CD14-positive monocyte (primary cell): Measurements from ENCODE around the gene CXXC5. TPM values are rescaled to one million over a fixed set of nuclear protein-coding genes. Genes with fewer than 3 reads are reported as not detected.

ENCODE experiments used
- DNase-seq, 3 donors: peaks; one replicate each; pipeline ENCODE4 v3.0.0-alpha.2; 2011 to 2022
- H2AFZ ChIP-seq: 2 replicates; pipeline ENCODE4 v1.6.0; 2012; ENCODE audit warnings: mild to moderate bottlenecking, low read depth, low read length, inconsistent platforms; ENCODE audit not compliant: insufficient read depth, poor library complexity, severe bottlenecking
- H3K27ac ChIP-seq, 2 donors: 1 replicate in 1 of 2; 2 replicates in 1 of 2; pipeline ENCODE4 v1.5.1; 2012 to 2013; ENCODE audit warnings: low read length in 2 of 2, control low read depth in 1 of 2, inconsistent platforms in 1 of 2, low read depth in 1 of 2, mild to moderate bottlenecking in 1 of 2
- H3K27me3 ChIP-seq, 2 donors: one replicate each; pipeline versions ENCODE4 v1.6.0 to v1.6.1; 2011 to 2013; ENCODE audit warnings: low read length in 2 of 2; ENCODE audit not compliant: control insufficient read depth in 2 of 2, insufficient read depth in 2 of 2
- H3K36me3 ChIP-seq, 2 donors: replicated peaks in 1 of 2; 1 replicate in 1 of 2; 2 replicates in 1 of 2; pipeline versions ENCODE4 v1.5.1 to v1.6.1; 2012 to 2013; ENCODE audit warnings: low read length in 2 of 2, control low read depth in 1 of 2, inconsistent platforms in 1 of 2, mild to moderate bottlenecking in 1 of 2; ENCODE audit not compliant: insufficient read depth in 2 of 2, control insufficient read depth in 1 of 2
- H3K4me1 ChIP-seq, 2 donors: 1 replicate in 1 of 2; 2 replicates in 1 of 2; pipeline versions ENCODE4 v1.5.1 to v1.6.1; 2012 to 2013; ENCODE audit warnings: low read length in 2 of 2, control low read depth in 1 of 2, inconsistent platforms in 1 of 2, mild to moderate bottlenecking in 1 of 2, moderate library complexity in 1 of 2; ENCODE audit not compliant: insufficient read depth in 2 of 2, control insufficient read depth in 1 of 2
- H3K4me2 ChIP-seq: replicated peaks from 2 replicates; pipeline ENCODE3; 2012; ENCODE audit warnings: low read length, moderate library complexity, mild to moderate bottlenecking; ENCODE audit not compliant: poor library complexity, severe bottlenecking; ENCODE audit errors: extremely low read depth
- H3K4me3 ChIP-seq, 3 experiments: fragments of 200-600 bp in 1 of 3; sonication (generic) in 1 of 3; replicated peaks in 1 of 3; 1 replicate in 2 of 3; 2 replicates in 1 of 3; pipeline ENCODE4 v1.5.1; 2011 to 2013; ENCODE audit warnings: low read length in 3 of 3, mild to moderate bottlenecking in 3 of 3, control low read depth in 2 of 3, low read depth in 2 of 3, inconsistent platforms in 1 of 3, moderate library complexity in 1 of 3
- H3K79me2 ChIP-seq: 2 replicates; pipeline ENCODE4 v1.6.0; 2012; ENCODE audit warnings: mild to moderate bottlenecking, control low read depth, inconsistent platforms, low read length, moderate library complexity; ENCODE audit not compliant: insufficient read depth
- H3K9ac ChIP-seq: 2 replicates; pipeline ENCODE4 v1.6.0; 2017; ENCODE audit warnings: low read length, mild to moderate bottlenecking; ENCODE audit not compliant: insufficient read depth, poor library complexity, severe bottlenecking
- H3K9me3 ChIP-seq, 2 donors: replicated peaks in 1 of 2; 1 replicate in 1 of 2; 2 replicates in 1 of 2; pipeline versions ENCODE4 v1.5.1 to v1.6.1; 2012 to 2013; ENCODE audit warnings: low read length in 2 of 2, control low read depth in 1 of 2; ENCODE audit not compliant: control insufficient read depth in 1 of 2, insufficient read depth in 1 of 2
- H4K20me1 ChIP-seq: 2 replicates; pipeline ENCODE4 v1.6.0; 2012; ENCODE audit warnings: mild to moderate bottlenecking, low read length, control low read depth, moderate library complexity; ENCODE audit not compliant: insufficient read depth
- H3K27ac Mint-ChIP-seq, 7 donors: one replicate each; pipeline ENCODE4 v1.8.0; 2020; ENCODE audit warnings: mild to moderate bottlenecking in 7 of 7, mixed read lengths in 7 of 7, moderate library complexity in 6 of 7, inconsistent platforms in 2 of 7
- H3K27me3 Mint-ChIP-seq, 3 donors: one replicate each; pipeline ENCODE4 v1.8.0; 2021 to 2022; ENCODE audit warnings: low read depth in 3 of 3, mild to moderate bottlenecking in 3 of 3, mixed read lengths in 3 of 3, moderate library complexity in 3 of 3, inconsistent platforms in 1 of 3
- H3K36me3 Mint-ChIP-seq, 2 donors: one replicate each; pipeline ENCODE4 v1.8.0; 2020; ENCODE audit warnings: mixed read lengths in 2 of 2, inconsistent platforms in 1 of 2, mild to moderate bottlenecking in 1 of 2
- H3K4me1 Mint-ChIP-seq: one replicate; pipeline ENCODE4 v1.8.0; 2020; ENCODE audit warnings: mild to moderate bottlenecking, mixed read lengths
- H3K4me3 Mint-ChIP-seq, 2 donors: one replicate each; pipeline ENCODE4 v1.8.0; 2020; ENCODE audit warnings: mild to moderate bottlenecking in 2 of 2, mixed read lengths in 2 of 2, moderate library complexity in 1 of 2
- H3K9me3 Mint-ChIP-seq, 7 donors: one replicate each; pipeline ENCODE4 v1.8.0; 2020 to 2022; ENCODE audit warnings: mixed read lengths in 7 of 7, mild to moderate bottlenecking in 6 of 7, moderate library complexity in 6 of 7, inconsistent platforms in 2 of 7
- WGBS: methylation state at CpG from one replicate; pipeline ENCODE4 v1.1.5; 2013; ENCODE audit warnings: missing lambda C conversion rate; ENCODE audit not compliant: insufficient coverage; 5-methylcytosine and 5-hydroxymethylcytosine counted together
- intact Hi-C, 2 donors: fragments of 100-400 bp; cut with micrococcal nuclease; formaldehyde crosslinking; loops; one replicate each; pipeline versions ENCODE4 v1.15.0 to v1.15.1; 2023
- polyA plus RNA-seq, 3 donors: library from polyadenylated mRNA; depleted of rRNA in 1 of 3; unstranded in 2 of 3; stranded (reverse) in 1 of 3; fragments of 300-500 nt in 2 of 3; fragments of >200 nt in 1 of 3; fragmentation: Illumina TruSeq in 2 of 3; gene quantifications; 1 replicate in 2 of 3; 2 replicates in 1 of 3; pipeline ENCODE4 v1.2.3, GENCODE V29; 2012 to 2021
- TF ChIP-seq, protein P1 (sequence below): fragments of 200-600 bp; IDR thresholded peaks from one replicate; pipeline ENCODE4 v1.8.0; 2022; ENCODE audit warnings: antibody characterized with exemption, mild to moderate bottlenecking

CXXC5 gene
- polyA plus RNA-seq, 3 donors, result 22.4 to 37.2 (median 33.7) TPM

GRCh38 chr5:139688088-139688702 is 40.0 kb downstream of the CXXC5 start:
- peaks cover 6 to 25% of the 10 kb centered on the region in 2 donors for H3K4me1 ChIP-seq
- H3K4me3 Mint-ChIP-seq, result peak overlapping the region in 1 of 2 donors; percentile 21
- peaks cover 25% of the 10 kb centered on the region for H3K4me1 Mint-ChIP-seq

GRCh38 chr5:139688751-139689372 is 40.7 kb downstream of the CXXC5 start:
- TF ChIP-seq, protein P1, sequence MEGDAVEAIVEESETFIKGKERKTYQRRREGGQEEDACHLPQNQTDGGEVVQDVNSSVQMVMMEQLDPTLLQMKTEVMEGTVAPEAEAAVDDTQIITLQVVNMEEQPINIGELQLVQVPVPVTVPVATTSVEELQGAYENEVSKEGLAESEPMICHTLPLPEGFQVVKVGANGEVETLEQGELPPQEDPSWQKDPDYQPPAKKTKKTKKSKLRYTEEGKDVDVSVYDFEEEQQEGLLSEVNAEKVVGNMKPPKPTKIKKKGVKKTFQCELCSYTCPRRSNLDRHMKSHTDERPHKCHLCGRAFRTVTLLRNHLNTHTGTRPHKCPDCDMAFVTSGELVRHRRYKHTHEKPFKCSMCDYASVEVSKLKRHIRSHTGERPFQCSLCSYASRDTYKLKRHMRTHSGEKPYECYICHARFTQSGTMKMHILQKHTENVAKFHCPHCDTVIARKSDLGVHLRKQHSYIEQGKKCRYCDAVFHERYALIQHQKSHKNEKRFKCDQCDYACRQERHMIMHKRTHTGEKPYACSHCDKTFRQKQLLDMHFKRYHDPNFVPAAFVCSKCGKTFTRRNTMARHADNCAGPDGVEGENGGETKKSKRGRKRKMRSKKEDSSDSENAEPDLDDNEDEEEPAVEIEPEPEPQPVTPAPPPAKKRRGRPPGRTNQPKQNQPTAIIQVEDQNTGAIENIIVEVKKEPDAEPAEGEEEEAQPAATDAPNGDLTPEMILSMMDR, result no peak
- H4K20me1 ChIP-seq, result no peaks in the 10 kb centered on the region
- no peak overlapping the region for H2AFZ ChIP-seq
- H3K36me3 Mint-ChIP-seq, result peaks cover 6 to 8% of the 10 kb centered on the region in 2 donors
- H3K4me3 Mint-ChIP-seq, result peak overlapping the region in 1 of 2 donors; percentile 71
- H3K36me3 ChIP-seq, result peaks cover 5 to 8% of the 10 kb centered on the region in 2 donors
- H3K4me1 Mint-ChIP-seq, result peaks cover 25% of the 10 kb centered on the region
- no peaks in the 10 kb centered on the region for H3K9me3 ChIP-seq
- H3K27me3 Mint-ChIP-seq, result peaks cover 24 to 36% (median 30%) of the 10 kb centered on the region in 3 donors
- H3K27me3 ChIP-seq, result peaks cover 0 to 24% of the 10 kb centered on the region in 2 donors
- H3K27ac ChIP-seq, result no peak overlapping the region
- peak overlapping the region in 1 of 7 donors; percentile 60 for H3K27ac Mint-ChIP-seq
- no peak overlapping the region for H3K4me2 ChIP-seq
- H3K79me2 ChIP-seq, result no peaks in the 10 kb centered on the region
- intact Hi-C loops, result no loop called here
- H3K9me3 Mint-ChIP-seq, result peaks cover 0 to 2% (median 0%) of the 10 kb centered on the region in 7 donors
- 48% methylated on average over 2 of the region's 8 CpGs for WGBS
- no peak overlapping the region for H3K9ac ChIP-seq
- no peak for DNase-seq
- no peak overlapping the region for H3K4me3 ChIP-seq
- H3K4me1 ChIP-seq, result peaks cover 6 to 25% of the 10 kb centered on the region in 2 donors

More at GRCh38 chr5:139688088-139688702, 40.0 kb downstream of the CXXC5 start:
- TF ChIP-seq, protein P1, result no peak
- Histone ChIP-seq H3K9me3 (no peaks in the 10 kb centered on the region), H3K27ac (no peak overlapping the region), H3K4me2 (no peak overlapping the region), H4K20me1 (no peaks in the 10 kb centered on the region), H2AFZ (no peak overlapping the region), H3K36me3 (peaks cover 5 to 15% of the 10 kb centered on the region in 2 donors), H3K9ac (no peak overlapping the region), H3K4me3 (no peak overlapping the region), H3K27me3 (peaks cover 0 to 24% of the 10 kb centered on the region in 2 donors), H3K79me2 (no peaks in the 10 kb centered on the region)
- DNase-seq, result no peak
- peaks cover 11 to 13% of the 10 kb centered on the region in 2 donors for H3K36me3 Mint-ChIP-seq
- 81% methylated on average over 11 of the region's 14 CpGs for WGBS
- intact Hi-C loops, result no loop called here
- H3K27ac Mint-ChIP-seq, result no peak overlapping the region
- peaks cover 27 to 34% (median 32%) of the 10 kb centered on the region in 3 donors for H3K27me3 Mint-ChIP-seq
- peaks cover 0 to 2% (median 0%) of the 10 kb centered on the region in 7 donors for H3K9me3 Mint-ChIP-seq
